ENCODE results near the gene LDLRAD3.

DNA sequence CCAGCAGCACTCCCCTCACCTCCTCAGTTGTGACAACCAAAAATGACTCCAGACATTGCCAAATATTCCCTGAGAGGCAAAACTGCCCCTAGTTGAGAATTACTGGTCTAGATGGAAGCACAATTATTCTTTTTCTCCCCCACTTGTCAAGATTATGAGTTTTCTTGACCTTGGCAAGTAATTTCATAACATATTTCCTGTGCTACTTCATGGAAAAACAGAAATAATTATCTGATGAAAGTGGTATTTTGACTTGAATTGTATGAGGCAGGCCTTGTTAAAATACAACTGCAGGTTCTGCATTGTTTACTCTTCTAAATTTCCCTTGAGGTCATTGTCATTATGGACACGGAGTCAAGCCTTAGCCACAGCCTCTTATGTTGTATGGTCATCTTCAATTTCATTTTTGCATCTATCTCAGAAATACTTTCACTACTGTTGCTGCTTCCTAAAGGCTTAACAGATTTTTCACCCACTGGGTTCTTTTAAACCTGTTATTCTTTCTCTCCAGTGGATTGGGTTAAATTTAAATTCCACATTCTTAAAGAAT is 32.2 kb upstream of the LDLRAD3 start:
- TF ChIP-seq, protein P1, sequence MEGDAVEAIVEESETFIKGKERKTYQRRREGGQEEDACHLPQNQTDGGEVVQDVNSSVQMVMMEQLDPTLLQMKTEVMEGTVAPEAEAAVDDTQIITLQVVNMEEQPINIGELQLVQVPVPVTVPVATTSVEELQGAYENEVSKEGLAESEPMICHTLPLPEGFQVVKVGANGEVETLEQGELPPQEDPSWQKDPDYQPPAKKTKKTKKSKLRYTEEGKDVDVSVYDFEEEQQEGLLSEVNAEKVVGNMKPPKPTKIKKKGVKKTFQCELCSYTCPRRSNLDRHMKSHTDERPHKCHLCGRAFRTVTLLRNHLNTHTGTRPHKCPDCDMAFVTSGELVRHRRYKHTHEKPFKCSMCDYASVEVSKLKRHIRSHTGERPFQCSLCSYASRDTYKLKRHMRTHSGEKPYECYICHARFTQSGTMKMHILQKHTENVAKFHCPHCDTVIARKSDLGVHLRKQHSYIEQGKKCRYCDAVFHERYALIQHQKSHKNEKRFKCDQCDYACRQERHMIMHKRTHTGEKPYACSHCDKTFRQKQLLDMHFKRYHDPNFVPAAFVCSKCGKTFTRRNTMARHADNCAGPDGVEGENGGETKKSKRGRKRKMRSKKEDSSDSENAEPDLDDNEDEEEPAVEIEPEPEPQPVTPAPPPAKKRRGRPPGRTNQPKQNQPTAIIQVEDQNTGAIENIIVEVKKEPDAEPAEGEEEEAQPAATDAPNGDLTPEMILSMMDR (conservative IDR thresholded peaks at IDR 0.05 in 1 of 2, IDR thresholded peaks at IDR 0.05 in 1 of 2; ENCODE audit: extremely low read depth in 1 of 2, insufficient read depth in 1 of 2, low read depth in 1 of 2, low read length in 2 of 2) = no peak
- TF ChIP-seq EZH2 (IDR thresholded peaks at IDR 0.05; ENCODE audit: borderline replicate concordance, low read length) = no peak

All from mammary epithelial cell (primary cell).